Stimulated activated memory B cell treated with anti-CD40 and anti-IgM and Interleukin-4, amounts not matched to agents 10 μg/mL and 1 μg/mL and 100 μg/mL, for 72 hours (primary cell): ENCODE results near the gene BTNL2.
"Not testable (repeated sequence)": the region's sequence is repeated elsewhere in the genome, so short reads cannot be mapped to it uniquely, and the experiment has no call there.

Experiments
- ATAC-seq: fragments of 150-1000 bp; cut with Tn5 transposase; 2 replicates; pipeline ENCODE4 v1.10.0; 2021
- H3K27ac Mint-ChIP-seq: one replicate; pipeline ENCODE4 v1.8.0; 2022; ENCODE audit warnings: mild to moderate bottlenecking, mixed read lengths
- H3K27me3 Mint-ChIP-seq: one replicate; pipeline ENCODE4 v1.8.0; 2022; ENCODE audit warnings: mixed read lengths
- H3K36me3 Mint-ChIP-seq: one replicate; pipeline ENCODE4 v1.8.0; 2022; ENCODE audit warnings: mixed read lengths
- H3K4me1 Mint-ChIP-seq: one replicate; pipeline ENCODE4 v1.8.0; 2022; ENCODE audit warnings: mixed read lengths
- H3K4me3 Mint-ChIP-seq: one replicate; pipeline ENCODE4 v1.8.0; 2022; ENCODE audit warnings: mild to moderate bottlenecking, moderate library complexity, mixed read lengths
- H3K9me3 Mint-ChIP-seq: one replicate; pipeline ENCODE4 v1.8.0; 2022; ENCODE audit warnings: mixed read lengths

The BTNL2 gene, protein sequence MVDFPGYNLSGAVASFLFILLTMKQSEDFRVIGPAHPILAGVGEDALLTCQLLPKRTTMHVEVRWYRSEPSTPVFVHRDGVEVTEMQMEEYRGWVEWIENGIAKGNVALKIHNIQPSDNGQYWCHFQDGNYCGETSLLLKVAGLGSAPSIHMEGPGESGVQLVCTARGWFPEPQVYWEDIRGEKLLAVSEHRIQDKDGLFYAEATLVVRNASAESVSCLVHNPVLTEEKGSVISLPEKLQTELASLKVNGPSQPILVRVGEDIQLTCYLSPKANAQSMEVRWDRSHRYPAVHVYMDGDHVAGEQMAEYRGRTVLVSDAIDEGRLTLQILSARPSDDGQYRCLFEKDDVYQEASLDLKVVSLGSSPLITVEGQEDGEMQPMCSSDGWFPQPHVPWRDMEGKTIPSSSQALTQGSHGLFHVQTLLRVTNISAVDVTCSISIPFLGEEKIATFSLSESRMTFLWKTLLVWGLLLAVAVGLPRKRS

DNA sequence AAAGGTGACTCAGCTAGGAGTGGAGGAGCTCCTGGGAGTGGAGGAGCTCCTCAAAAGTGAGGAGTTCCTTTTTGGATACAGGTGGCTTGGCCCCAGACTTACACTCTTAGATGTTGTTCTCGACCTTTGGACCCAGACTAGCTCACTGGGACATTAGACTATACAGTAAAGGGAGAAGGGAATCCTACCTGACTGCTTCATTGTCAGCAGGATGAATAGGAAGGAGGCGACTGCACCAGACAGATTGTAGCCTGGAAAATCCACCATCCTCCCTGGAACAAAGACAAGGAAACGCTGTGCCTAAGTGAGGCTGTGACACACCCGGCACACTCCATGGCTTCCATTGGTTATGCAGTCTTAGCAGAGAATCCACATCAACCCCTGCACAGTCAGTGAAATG is at the start of gene BTNL2:
Gene BTNL2, minus strand, starts transcription at position 325 of the 400 bp plus-strand sequence. Its CDS starts 58 bp downstream, at position 267.
- Mint-ChIP-seq H3K4me1 (peaks cover 5% of the 10 kb centered on the region), H3K27me3 (peaks cover 7% of the 10 kb centered on the region), H3K4me3 (no peak within 1 kb of the TSS), H3K36me3 (no peaks in the 10 kb centered on the region), H3K27ac (no peak within 1 kb of the TSS), H3K9me3 (no peaks in the 10 kb centered on the region)
- ATAC-seq = no peak

DNA sequence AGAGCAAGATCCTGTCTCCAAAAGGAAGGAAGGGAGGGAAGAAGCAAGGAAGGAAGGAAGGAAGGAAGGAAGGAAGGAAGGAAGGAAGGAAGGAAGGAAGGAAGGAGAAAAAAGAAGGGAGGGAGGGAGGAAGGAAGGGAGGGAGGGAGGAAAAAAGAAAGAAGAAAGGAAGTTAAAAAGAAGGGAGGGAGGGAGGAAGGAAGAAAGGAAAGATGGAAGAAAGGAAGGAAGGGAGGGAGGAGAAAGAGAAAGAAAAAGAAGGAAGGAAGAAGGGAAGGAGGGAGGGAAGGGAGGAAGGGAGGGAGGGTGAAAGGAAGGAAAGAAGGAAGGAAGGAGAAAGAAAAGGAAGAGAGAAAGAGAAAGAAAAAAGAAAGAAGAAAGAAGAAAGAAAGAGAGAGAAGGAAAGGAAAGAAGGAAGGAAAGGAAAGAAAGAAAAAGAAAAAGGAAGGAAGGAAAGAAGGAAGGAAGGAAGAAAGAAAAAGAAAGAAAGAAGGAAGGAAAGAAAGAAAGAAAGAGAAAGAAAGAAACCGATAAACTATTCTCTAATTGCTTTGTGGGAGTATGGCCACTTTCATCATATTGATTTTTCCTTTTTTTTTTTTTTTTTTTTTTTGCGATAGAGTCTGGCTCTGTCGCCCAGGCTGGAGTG is 42.2 kb upstream of the BTNL2 start:
- H3K27ac Mint-ChIP-seq = peak overlapping the region; percentile 63
- peaks cover 26% of the 10 kb centered on the region for H3K4me1 Mint-ChIP-seq
- ATAC-seq = no peak
- no peak overlapping the region for H3K4me3 Mint-ChIP-seq
- H3K9me3 Mint-ChIP-seq = peaks cover 23% of the 10 kb centered on the region
- peaks cover 25% of the 10 kb centered on the region for H3K36me3 Mint-ChIP-seq
- H3K27me3 Mint-ChIP-seq = no peaks in the 10 kb centered on the region

DNA sequence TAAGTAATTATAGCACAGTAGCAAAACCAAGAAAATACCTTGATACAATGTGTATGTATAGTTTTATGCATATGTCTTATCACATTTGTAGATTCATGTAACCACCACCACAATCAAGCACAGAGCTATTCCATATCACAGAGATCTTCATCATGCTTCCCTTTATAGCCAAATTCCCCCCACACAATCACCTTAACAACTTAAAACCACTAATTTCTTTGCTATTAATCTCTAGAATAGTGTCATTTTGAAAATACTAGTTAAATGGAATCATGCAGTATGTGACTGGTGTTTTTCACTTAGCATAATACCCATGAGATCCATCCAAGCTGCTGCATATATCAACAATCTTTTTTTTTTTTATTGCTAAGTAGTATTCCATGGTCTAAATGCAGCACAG is 41.0 kb upstream of the BTNL2 start:
- ATAC-seq = no peak
- H3K4me3 Mint-ChIP-seq = no peak overlapping the region
- peaks cover 19% of the 10 kb centered on the region for H3K9me3 Mint-ChIP-seq
- peaks cover 38% of the 10 kb centered on the region for H3K36me3 Mint-ChIP-seq
- H3K27ac Mint-ChIP-seq = no peak overlapping the region
- H3K4me1 Mint-ChIP-seq = peaks cover 39% of the 10 kb centered on the region
- no peaks in the 10 kb centered on the region for H3K27me3 Mint-ChIP-seq

DNA sequence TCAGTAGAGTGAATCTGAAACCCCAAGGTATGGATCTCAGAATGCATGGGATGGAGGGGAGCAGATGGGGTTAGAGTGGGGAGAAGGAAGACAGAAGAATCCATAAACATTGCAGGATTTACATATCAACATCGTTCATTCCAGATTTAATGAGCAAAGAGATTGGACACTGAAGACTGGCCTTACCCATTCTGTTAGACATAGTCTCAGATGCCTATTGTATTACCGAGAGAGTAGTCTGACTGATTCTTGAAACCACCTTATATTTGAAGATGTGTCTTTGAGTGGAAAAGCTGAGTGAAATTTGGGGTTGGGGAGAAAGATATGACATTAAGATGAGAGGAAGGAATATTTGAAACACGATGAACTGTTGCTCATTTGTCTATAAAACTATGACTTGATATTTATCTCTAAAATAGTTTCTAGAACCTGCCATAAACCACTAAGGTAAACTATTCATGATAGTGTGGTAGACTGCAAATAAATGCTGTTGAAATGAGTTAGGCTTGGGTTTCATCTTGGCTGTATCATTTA is 38.4 kb upstream of the BTNL2 start:
- Mint-ChIP-seq H3K4me3 (peak overlapping the region; percentile 28), H3K9me3 (peaks cover 5% of the 10 kb centered on the region), H3K27ac (no peak overlapping the region), H3K36me3 (peaks cover 51% of the 10 kb centered on the region), H3K4me1 (peaks cover 50% of the 10 kb centered on the region), H3K27me3 (no peaks in the 10 kb centered on the region)
- ATAC-seq = peak; percentile 38

DNA sequence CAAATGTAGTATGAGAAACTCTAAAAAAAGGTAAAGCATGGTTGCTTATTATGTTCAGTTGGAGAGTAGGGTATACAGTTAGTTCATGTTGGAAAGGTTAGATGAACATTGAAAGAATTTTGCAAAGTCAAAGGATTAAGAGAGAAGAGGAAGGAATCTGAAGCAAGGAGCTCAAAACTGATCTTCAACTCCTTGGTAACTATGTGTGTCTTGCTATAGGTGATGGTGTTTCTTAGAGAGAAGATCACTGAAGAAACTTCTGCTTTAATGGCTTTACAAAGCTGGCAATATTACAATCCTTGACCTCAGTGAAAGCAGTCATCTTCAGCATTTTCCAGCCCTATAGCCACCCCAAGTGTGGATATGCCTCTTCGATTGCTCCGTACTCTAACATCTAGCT is 37.5 kb upstream of the BTNL2 start:
- peak overlapping the region; percentile 28 for H3K4me3 Mint-ChIP-seq
- peaks cover 60% of the 10 kb centered on the region for H3K36me3 Mint-ChIP-seq
- ATAC-seq = no peak
- H3K27ac Mint-ChIP-seq = no peak overlapping the region
- no peaks in the 10 kb centered on the region for H3K27me3 Mint-ChIP-seq
- H3K9me3 Mint-ChIP-seq = peaks cover 5% of the 10 kb centered on the region
- H3K4me1 Mint-ChIP-seq = peaks cover 47% of the 10 kb centered on the region

DNA sequence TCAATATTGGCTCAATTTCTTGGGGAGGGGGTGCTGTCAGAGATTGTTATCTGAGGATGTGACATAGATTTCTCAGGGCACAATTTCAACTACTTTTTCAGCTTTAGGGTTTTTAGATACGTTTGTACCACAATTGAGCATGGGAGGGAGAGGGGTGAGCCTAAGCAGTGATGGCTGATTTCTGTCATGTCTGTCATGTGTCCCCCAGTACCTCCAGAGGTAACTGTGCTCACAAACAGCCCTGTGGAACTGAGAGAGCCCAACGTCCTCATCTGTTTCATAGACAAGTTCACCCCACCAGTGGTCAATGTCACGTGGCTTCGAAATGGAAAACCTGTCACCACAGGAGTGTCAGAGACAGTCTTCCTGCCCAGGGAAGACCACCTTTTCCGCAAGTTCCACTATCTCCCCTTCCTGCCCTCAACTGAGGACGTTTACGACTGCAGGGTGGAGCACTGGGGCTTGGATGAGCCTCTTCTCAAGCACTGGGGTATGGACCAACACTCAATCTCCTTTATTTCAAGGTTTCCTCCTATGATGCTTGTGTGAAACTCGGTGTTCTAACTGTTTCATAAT is 36.1 kb upstream of the BTNL2 start:
- peak overlapping the region; percentile 91 for H3K4me3 Mint-ChIP-seq
- ATAC-seq = no peak
- H3K4me1 Mint-ChIP-seq = peaks cover 53% of the 10 kb centered on the region
- H3K9me3 Mint-ChIP-seq = peaks cover 3% of the 10 kb centered on the region
- peak overlapping the region; percentile 99 for H3K27ac Mint-ChIP-seq
- peaks cover 65% of the 10 kb centered on the region for H3K36me3 Mint-ChIP-seq
- H3K27me3 Mint-ChIP-seq = no peaks in the 10 kb centered on the region

DNA sequence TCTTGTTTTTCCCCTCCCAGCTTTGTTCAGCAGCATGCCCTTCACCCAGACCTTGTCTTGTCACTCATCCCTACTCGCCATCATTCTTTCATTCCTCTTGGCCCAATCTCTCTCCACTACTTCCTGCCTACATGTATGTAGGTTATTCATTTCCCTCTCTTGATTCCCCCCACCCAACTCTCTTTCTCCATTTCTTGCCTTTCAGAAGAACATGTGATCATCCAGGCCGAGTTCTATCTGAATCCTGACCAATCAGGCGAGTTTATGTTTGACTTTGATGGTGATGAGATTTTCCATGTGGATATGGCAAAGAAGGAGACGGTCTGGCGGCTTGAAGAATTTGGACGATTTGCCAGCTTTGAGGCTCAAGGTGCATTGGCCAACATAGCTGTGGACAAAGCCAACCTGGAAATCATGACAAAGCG is 35.3 kb upstream of the BTNL2 start:
- Mint-ChIP-seq H3K4me3 (peak overlapping the region; percentile 91), H3K36me3 (peaks cover 65% of the 10 kb centered on the region), H3K9me3 (peaks cover 3% of the 10 kb centered on the region), H3K4me1 (peaks cover 60% of the 10 kb centered on the region), H3K27ac (peak overlapping the region; percentile 99), H3K27me3 (no peaks in the 10 kb centered on the region)
- ATAC-seq = no peak

DNA sequence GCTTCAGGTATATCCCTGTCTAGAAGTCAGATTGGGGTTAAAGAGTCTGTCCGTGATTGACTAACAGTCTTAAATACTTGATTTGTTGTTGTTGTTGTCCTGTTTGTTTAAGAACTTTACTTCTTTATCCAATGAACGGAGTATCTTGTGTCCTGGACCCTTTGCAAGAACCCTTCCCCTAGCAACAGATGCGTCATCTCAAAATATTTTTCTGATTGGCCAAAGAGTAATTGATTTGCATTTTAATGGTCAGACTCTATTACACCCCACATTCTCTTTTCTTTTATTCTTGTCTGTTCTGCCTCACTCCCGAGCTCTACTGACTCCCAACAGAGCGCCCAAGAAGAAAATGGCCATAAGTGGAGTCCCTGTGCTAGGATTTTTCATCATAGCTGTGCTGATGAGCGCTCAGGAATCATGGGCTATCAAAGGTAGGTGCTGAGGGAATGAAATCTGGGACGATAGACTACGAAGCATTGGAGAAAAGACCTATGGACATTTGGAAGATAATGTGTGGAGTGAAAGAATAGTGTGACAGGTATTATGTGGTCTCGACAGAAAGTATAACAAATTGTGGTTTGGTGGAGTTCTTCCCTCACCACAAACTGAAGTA is 32.7 kb upstream of the BTNL2 start, which contains the start of gene HLA-DRA:
Gene HLA-DRA, plus strand, starts transcription at position 286 of the 613 bp plus-strand sequence. Its CDS starts 64 bp downstream, at position 350.
- H3K4me1 Mint-ChIP-seq = peaks cover 72% of the 10 kb centered on the region
- peak; percentile 93 for ATAC-seq
- H3K9me3 Mint-ChIP-seq = peaks cover 3% of the 10 kb centered on the region
- H3K36me3 Mint-ChIP-seq = peaks cover 58% of the 10 kb centered on the region
- H3K4me3 Mint-ChIP-seq = peak within 1 kb of the TSS; percentile 91
- no peaks in the 10 kb centered on the region for H3K27me3 Mint-ChIP-seq
- peak within 1 kb of the TSS; percentile 99 for H3K27ac Mint-ChIP-seq

DNA sequence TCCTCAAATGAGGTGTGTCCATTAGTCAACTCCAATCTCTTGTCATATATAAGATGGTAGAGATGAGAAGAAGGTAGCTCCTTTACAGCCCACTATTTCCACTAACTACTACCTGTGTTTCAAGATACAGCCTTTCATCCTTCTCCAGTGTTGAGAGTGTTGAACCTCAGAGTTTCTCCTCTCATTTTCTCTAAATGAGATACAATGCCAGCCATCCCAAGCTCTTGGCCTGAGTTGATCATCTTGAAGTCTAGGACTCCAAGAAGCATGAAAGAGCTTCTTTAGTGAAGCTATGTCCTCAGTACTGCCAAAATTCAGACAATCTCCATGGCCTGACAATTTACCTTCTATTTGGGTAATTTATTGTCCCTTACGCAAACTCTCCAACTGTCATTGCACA is 32.2 kb upstream of the BTNL2 start:
- peaks cover 52% of the 10 kb centered on the region for H3K36me3 Mint-ChIP-seq
- no peaks in the 10 kb centered on the region for H3K27me3 Mint-ChIP-seq
- peaks cover 3% of the 10 kb centered on the region for H3K9me3 Mint-ChIP-seq
- peaks cover 67% of the 10 kb centered on the region for H3K4me1 Mint-ChIP-seq
- H3K4me3 Mint-ChIP-seq = peak overlapping the region; percentile 91
- peak overlapping the region; percentile 99 for H3K27ac Mint-ChIP-seq
- ATAC-seq = no peak

DNA sequence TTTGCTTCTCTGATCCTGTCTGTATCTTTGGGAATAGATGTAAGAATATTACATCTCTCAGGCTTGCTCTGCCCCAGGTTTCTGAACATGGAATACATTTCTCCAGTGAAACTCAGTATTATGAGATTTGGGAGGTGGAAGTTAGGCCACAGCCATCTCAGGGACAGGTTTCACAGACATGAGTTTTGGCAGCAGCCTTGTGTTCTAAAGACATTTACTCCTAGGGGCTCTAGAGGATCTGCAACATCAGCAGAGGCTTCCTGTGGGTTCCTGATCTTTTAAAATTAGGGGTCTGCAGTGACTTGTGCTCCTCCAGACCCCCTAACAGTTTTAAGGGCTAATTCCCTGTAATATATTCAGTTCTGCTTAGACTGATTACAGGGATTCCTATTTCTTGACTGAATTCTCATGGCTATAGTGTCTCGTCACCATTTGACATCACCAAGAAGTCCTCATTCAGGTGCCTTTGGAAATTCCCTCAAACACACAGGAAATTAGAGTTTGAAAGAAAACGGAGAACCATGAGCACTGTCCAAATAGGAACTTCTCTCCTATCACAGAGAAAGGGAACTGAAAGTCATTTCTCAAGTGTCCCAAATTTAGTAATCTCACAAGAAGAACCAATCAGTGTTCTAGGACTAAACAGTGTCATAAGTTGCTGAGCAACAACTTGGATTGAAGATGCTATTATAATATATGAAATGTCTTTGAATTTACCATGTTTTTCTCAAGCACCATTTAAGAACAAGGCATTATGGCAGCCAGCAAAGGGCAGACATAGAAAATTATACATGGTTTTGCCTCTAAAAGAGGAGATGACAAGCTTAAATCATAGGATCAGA is 30.2 kb upstream of the BTNL2 start:
- H3K4me1 Mint-ChIP-seq = peaks cover 56% of the 10 kb centered on the region
- ATAC-seq = peak; percentile 86
- H3K4me3 Mint-ChIP-seq = no peak overlapping the region
- peaks cover 33% of the 10 kb centered on the region for H3K36me3 Mint-ChIP-seq
- no peaks in the 10 kb centered on the region for H3K27me3 Mint-ChIP-seq
- peaks cover 3% of the 10 kb centered on the region for H3K9me3 Mint-ChIP-seq
- H3K27ac Mint-ChIP-seq = peak overlapping the region; percentile 99

DNA sequence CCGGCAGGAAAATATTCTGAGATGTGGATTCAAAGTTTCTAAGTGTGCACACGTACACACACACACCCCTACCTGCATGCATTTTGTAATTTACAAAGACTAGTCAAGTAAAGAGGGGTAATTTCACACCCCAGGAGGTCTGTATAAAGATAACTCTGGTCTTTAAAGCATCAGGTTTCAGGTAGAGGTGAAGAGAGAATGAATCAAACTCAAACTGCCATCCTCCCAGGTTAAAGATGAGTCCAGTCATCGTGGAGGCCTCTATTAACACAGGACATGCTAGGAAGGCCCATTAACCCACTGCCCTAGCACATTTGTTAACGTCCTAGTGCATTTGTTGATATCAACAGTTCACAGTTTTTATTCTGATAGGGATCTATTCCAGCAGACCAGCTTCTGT is 29.2 kb upstream of the BTNL2 start:
- no peak for ATAC-seq
- no peak overlapping the region for H3K4me3 Mint-ChIP-seq
- peaks cover 3% of the 10 kb centered on the region for H3K9me3 Mint-ChIP-seq
- peaks cover 56% of the 10 kb centered on the region for H3K4me1 Mint-ChIP-seq
- H3K27ac Mint-ChIP-seq = peak overlapping the region; percentile 99
- no peaks in the 10 kb centered on the region for H3K27me3 Mint-ChIP-seq
- peaks cover 23% of the 10 kb centered on the region for H3K36me3 Mint-ChIP-seq

DNA sequence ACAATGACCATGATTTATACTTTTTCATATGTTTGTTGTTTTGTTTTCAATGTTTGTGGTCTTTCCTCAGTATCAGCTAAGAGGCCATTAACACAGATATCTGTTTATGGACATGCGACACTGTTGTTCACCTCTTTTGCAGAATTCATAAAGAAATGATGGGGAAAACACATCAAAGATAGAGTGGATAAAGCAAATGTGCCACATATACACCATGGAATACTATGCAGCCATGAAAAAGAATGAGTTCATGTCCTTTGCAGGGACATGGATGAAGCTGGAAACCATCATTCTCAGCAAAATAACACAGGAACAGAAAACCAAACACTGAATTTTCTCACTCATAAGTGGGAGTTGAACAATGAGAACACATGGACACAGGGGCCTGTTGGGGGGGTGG is 27.0 kb upstream of the BTNL2 start:
- not testable (repeated sequence) for H3K4me3 Mint-ChIP-seq, ATAC-seq, H3K27me3 Mint-ChIP-seq, H3K36me3 Mint-ChIP-seq, H3K9me3 Mint-ChIP-seq
- Mint-ChIP-seq H3K4me1 (peaks cover 48% of the 10 kb centered on the region), H3K27ac (peak overlapping the region; percentile 60)

DNA sequence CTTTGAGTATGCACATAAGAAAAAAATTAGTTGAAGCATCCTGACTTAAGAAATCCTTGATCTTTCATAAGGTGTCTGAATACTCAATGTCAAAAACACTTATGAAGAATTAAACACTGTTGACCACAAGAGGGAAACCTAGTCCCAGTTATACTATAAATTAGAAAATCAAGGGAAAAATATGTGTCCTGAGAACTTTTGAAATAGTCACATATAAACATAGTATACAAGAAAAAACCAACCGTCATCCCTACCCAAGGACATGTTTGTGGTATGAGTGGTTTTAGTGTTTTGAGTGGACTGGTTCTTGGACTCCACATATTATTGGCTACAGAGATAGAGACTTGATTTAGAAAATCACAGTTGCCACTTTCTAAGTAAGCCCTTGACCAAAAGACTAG is 25.1 kb upstream of the BTNL2 start:
- H3K27me3 Mint-ChIP-seq = no peaks in the 10 kb centered on the region
- ATAC-seq = peak; percentile 39
- H3K27ac Mint-ChIP-seq = peak overlapping the region; percentile 60
- no peaks in the 10 kb centered on the region for H3K9me3 Mint-ChIP-seq
- H3K36me3 Mint-ChIP-seq = no peaks in the 10 kb centered on the region
- no peak overlapping the region for H3K4me3 Mint-ChIP-seq
- H3K4me1 Mint-ChIP-seq = peaks cover 31% of the 10 kb centered on the region

DNA sequence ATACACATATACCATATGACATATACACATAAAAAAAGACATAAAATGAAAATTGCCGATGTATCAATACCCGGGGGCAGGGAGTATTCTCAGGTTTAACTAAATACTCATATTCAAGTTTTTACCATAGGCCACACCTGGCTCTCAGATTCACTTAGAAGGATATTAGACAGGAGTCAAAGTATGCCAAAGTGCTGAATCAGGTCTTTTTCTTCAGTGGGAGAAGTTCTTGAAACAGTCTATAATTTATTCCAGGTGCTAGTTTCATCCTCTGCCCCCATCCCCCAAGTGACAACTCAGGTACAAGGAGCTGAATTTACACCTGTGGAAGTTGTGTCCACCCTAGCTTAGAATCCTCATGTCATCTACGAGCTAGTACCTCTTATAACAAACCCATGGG is 24.2 kb upstream of the BTNL2 start:
- H3K4me1 Mint-ChIP-seq = peaks cover 22% of the 10 kb centered on the region
- no peaks in the 10 kb centered on the region for H3K9me3 Mint-ChIP-seq
- no peak for ATAC-seq
- H3K27ac Mint-ChIP-seq = peak overlapping the region; percentile 60
- no peaks in the 10 kb centered on the region for H3K36me3 Mint-ChIP-seq
- no peak overlapping the region for H3K4me3 Mint-ChIP-seq
- H3K27me3 Mint-ChIP-seq = no peaks in the 10 kb centered on the region
